ENCODE measurements around the gene GYG2. TPM values are rescaled to one million over a fixed set of nuclear protein-coding genes. Genes with fewer than 3 reads are reported as not detected.

The GYG2 gene
- polyA plus RNA-seq, 1 donor from 2014 or later = 6.3 TPM

- Histone ChIP-seq H4K20me1 (ENCODE audit: insufficient read depth) (no peaks in the 10 kb centered on the region), H3K27me3 (ENCODE audit: insufficient read depth, low read depth, low read length) (no peaks in the 10 kb centered on the region), H3K4me2 (ENCODE audit: low read length) (no peak overlapping the region), H2AFZ (ENCODE audit: low read depth, low read length) (no peak overlapping the region), H3K9ac (ENCODE audit: low read length) (no peak overlapping the region), H3K9me3 (ENCODE audit: low read length) (no peaks in the 10 kb centered on the region), H3K4me3 (ENCODE audit: low read length) (no peak overlapping the region), H3F3A (ENCODE audit: insufficient read depth, low read length, poor library complexity, severe bottlenecking) (no peaks in the 10 kb centered on the region), H3K79me2 (replicated peaks; ENCODE audit: insufficient read depth, low read length) (no peaks in the 10 kb centered on the region), H3K36me3 (ENCODE audit: insufficient read depth, low read length) (no peaks in the 10 kb centered on the region), H3K9me2 (ENCODE audit: insufficient read depth, low read length) (no peaks in the 10 kb centered on the region), H3K27ac (ENCODE audit: low read length) (no peak overlapping the region)
- TF ChIP-seq REST (IDR thresholded peaks at IDR 0.05; ENCODE audit: borderline replicate concordance) = no peak
- no peak for TF ChIP-seq CTCF (IDR thresholded peaks at IDR 0.05; ENCODE audit: poor library complexity, severe bottlenecking)
- no peak for TF ChIP-seq MXI1 (conservative IDR thresholded peaks at IDR 0.05; ENCODE audit: poor library complexity, severe bottlenecking)
- no peak for TF ChIP-seq RAD21 (conservative IDR thresholded peaks at IDR 0.05)
- no peak for TF ChIP-seq EZH2 (IDR thresholded peaks at IDR 0.05; ENCODE audit: borderline replicate concordance, insufficient read depth, low read length, poor library complexity, severe bottlenecking)
- no peak for TF ChIP-seq EP300 (conservative IDR thresholded peaks at IDR 0.05; ENCODE audit: poor library complexity, severe bottlenecking)
- no peak for TF ChIP-seq POLR2AphosphoS5 (IDR thresholded peaks at IDR 0.05)
- TF ChIP-seq TAF1 (IDR thresholded peaks at IDR 0.05; ENCODE audit: low read depth) = no peak
- TF ChIP-seq SMC3 (conservative IDR thresholded peaks at IDR 0.05; ENCODE audit: poor library complexity) = no peak
These were observed 38.5 kb downstream of the GYG2 start for GRCh38 chrX:2867206-2867605.

- no peaks in the 10 kb centered on the region for H3K27me3 ChIP-seq (ENCODE audit: insufficient read depth, low read depth, low read length)
- H3K9me2 ChIP-seq (ENCODE audit: insufficient read depth, low read length) = no peaks in the 10 kb centered on the region
- no peaks in the 10 kb centered on the region for H3K36me3 ChIP-seq (ENCODE audit: insufficient read depth, low read length)
- no peak overlapping the region for H2AFZ ChIP-seq (ENCODE audit: low read depth, low read length)
- no peak overlapping the region for H3K4me2 ChIP-seq (ENCODE audit: low read length)
- no peaks in the 10 kb centered on the region for H3K79me2 ChIP-seq (replicated peaks; ENCODE audit: insufficient read depth, low read length)
- H3F3A ChIP-seq (ENCODE audit: insufficient read depth, low read length, poor library complexity, severe bottlenecking) = no peaks in the 10 kb centered on the region
- H3K27ac ChIP-seq (ENCODE audit: low read length) = no peak overlapping the region
- H4K20me1 ChIP-seq (ENCODE audit: insufficient read depth) = no peaks in the 10 kb centered on the region
- no peak overlapping the region for H3K9ac ChIP-seq (ENCODE audit: low read length)
- no peak overlapping the region for H3K4me3 ChIP-seq (ENCODE audit: low read length)
- H3K9me3 ChIP-seq (ENCODE audit: low read length) = no peaks in the 10 kb centered on the region
- TF ChIP-seq CTCF (IDR thresholded peaks at IDR 0.05; ENCODE audit: poor library complexity, severe bottlenecking) = no peak
- TF ChIP-seq EZH2 (IDR thresholded peaks at IDR 0.05; ENCODE audit: borderline replicate concordance, insufficient read depth, low read length, poor library complexity, severe bottlenecking) = no peak
- no peak for TF ChIP-seq EP300 (conservative IDR thresholded peaks at IDR 0.05; ENCODE audit: poor library complexity, severe bottlenecking)
- no peak for TF ChIP-seq RAD21 (conservative IDR thresholded peaks at IDR 0.05)
These were observed 41.9 kb downstream of the GYG2 start for GRCh38 chrX:2870650-2871049.

All from neural cell (in vitro differentiated cells).